Pancreas (tissue), 10 donors: ENCODE data around the gene F12. TPM values are rescaled to one million over a fixed set of nuclear protein-coding genes. Genes with fewer than 3 reads are reported as not detected.

ENCODE experiments used
- ATAC-seq, 4 donors: fragments of 200-7000 bp; cut with Tn5 transposase; one replicate each; pipeline versions ENCODE4 v1.8.0 to v1.9.1; 2020; ENCODE audit warnings: mild to moderate bottlenecking in 4 of 4, moderate library complexity in 4 of 4
- DNase-seq, 6 donors: peaks; one replicate each; pipeline ENCODE4 v3.0.0-alpha.2; 2020
- FAIRE-seq: peaks from 2 replicates; lab custom pipeline; 2012; peaks lifted over from hg19 to GRCh38; lab: Jason Lieb, UNC
- H3K27ac ChIP-seq, 4 donors: fragments of 200-600 bp; sonication (generic); 1 replicate in 3 of 4; 2 replicates in 1 of 4; pipeline versions ENCODE4 v1.5.0 to v1.8.0; 2020
- H3K27me3 ChIP-seq, 4 donors: fragments of 200-600 bp; one replicate each; pipeline ENCODE4 v1.8.0; 2021
- H3K36me3 ChIP-seq, 3 donors: fragments of 200-600 bp; sonication (generic) in 1 of 3; one replicate each; pipeline versions ENCODE4 v1.5.0 to v1.8.0; 2020 to 2021
- H3K4me1 ChIP-seq, 3 donors: fragments of 200-600 bp; one replicate each; pipeline ENCODE4 v1.8.0; 2021
- H3K4me3 ChIP-seq, 4 donors: fragments of 200-600 bp; sonication (generic) in 2 of 4; one replicate each; pipeline versions ENCODE4 v1.5.0 to v1.8.0; 2020 to 2021
- H3K9me3 ChIP-seq, 4 donors: fragments of 200-600 bp; one replicate each; pipeline ENCODE4 v1.8.0; 2021
- WGBS, 2 donors: extraction: QIAGEN DNeasy Blood & Tissue Kit; methylation state at CpG; one replicate each; pipeline ENCODE4 v1.1.7; 2013; 5-methylcytosine and 5-hydroxymethylcytosine counted together
- intact Hi-C, 3 donors: fragments of 100-400 bp; cut with DNase I; formaldehyde crosslinking; loops; one replicate each; pipeline versions ENCODE4 v1.11.1 to v1.14.2; 2022
- polyA plus RNA-seq, 2 donors: library from polyadenylated mRNA; stranded (reverse); fragments of 200-250 nt; gene quantifications; one replicate each; pipeline ENCODE4 v1.2.3, GENCODE V29; 2013
- total RNA-seq, 6 donors: library from RNA; stranded (reverse); fragmentation: NEBNext Ultra II Directional in 4 of 6; extraction: Animal tissue kit (Norgen Biotek cat#: 25700) in 4 of 6; gene quantifications; one replicate each; pipeline versions ENCODE4 v1.2.1 to v1.2.4, GENCODE V29; 2021 to 2023
- TF ChIP-seq, protein P1 (sequence below), 4 donors: fragments of 200-600 bp; sonication (generic) in 3 of 4; IDR thresholded peaks; one replicate each; pipeline versions ENCODE4 v1.5.0 to v1.8.0; 2021; ENCODE audit warnings: antibody characterized with exemption in 4 of 4
- donor health status: healthy with polysubstance abuse.
- donor health status: DM: no; HTN: no; CAD: no; lungs with moderate emphysema.
- donor health status: DM: no; HTN: no; CAD: no.
- donor health status: control.
- donor health status: control.
- donor health status: Bipolar disorder and iron deficiency.
- donor health status: DM: yes; HTN: yes; CAD: no.
- donor health status: DM: no; HTN: no; CAD: no.
- donor health status: DM: no; HTN: no; CAD: no.
- donor health status: DM: yes; HTN: yes; CAD: no.

F12 gene
- total and polyA plus RNA-seq, 8 donors: 0.83 to 2.6 (median 1.8) TPM

- H3K4me3 ChIP-seq: no peak overlapping the region
- no peak for ATAC-seq
These were observed 22.0 kb downstream of the F12 start for GRCh38 chr5:177387405-177387804.

DNA sequence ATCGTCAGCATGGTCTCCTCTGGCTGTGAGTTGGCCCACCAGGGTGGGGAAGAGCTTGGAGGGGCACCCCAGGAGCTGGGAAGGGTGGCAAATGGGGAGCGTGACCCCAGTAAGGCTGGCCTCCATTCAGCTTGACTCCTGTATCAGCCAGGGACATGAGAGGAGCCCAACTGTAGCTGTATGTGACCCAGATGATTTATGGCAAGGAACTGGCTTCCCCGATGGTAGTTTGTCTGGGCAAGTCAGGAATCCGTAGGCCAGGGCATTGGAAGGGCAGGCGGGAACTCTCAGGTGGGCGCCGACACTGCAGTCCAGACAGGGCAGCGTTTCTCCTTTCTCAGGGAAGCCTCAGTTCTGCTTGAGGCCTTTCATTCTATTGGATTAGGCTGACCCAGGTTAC lies 22.8 kb downstream of the F12 start:
- no peak for ATAC-seq
- Histone ChIP-seq H3K27me3 (no peaks in the 10 kb centered on the region), H3K9me3 (no peaks in the 10 kb centered on the region), H3K36me3 (no peaks in the 10 kb centered on the region), H3K27ac (no peak overlapping the region), H3K4me3 (no peak overlapping the region), H3K4me1 (no peaks in the 10 kb centered on the region)
- intact Hi-C loops: loop anchor here in 1 of 3 donors (10.0 kb wide), 1 partner anchor 72 kb away; the partner anchor contains the start of gene MXD3
- TF ChIP-seq, protein P1, sequence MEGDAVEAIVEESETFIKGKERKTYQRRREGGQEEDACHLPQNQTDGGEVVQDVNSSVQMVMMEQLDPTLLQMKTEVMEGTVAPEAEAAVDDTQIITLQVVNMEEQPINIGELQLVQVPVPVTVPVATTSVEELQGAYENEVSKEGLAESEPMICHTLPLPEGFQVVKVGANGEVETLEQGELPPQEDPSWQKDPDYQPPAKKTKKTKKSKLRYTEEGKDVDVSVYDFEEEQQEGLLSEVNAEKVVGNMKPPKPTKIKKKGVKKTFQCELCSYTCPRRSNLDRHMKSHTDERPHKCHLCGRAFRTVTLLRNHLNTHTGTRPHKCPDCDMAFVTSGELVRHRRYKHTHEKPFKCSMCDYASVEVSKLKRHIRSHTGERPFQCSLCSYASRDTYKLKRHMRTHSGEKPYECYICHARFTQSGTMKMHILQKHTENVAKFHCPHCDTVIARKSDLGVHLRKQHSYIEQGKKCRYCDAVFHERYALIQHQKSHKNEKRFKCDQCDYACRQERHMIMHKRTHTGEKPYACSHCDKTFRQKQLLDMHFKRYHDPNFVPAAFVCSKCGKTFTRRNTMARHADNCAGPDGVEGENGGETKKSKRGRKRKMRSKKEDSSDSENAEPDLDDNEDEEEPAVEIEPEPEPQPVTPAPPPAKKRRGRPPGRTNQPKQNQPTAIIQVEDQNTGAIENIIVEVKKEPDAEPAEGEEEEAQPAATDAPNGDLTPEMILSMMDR (IDR thresholded peaks at IDR 0.05): no peak
- 79 to 84% methylated on average over 8 of the region's 8 CpGs for WGBS, 2 donors
- DNase-seq: no peak
- FAIRE-seq: no peak

More at GRCh38 chr5:177387405-177387804, 22.0 kb downstream of the F12 start:
- FAIRE-seq (no peak), DNase-seq (no peak)
- 66 to 67% methylated on average over 14 of the region's 14 CpGs for WGBS, 2 donors
- no peak overlapping the region for H3K27ac ChIP-seq
- no peaks in the 10 kb centered on the region for H3K27me3 ChIP-seq
- no peaks in the 10 kb centered on the region for H3K36me3 ChIP-seq
- TF ChIP-seq, protein P1 (IDR thresholded peaks at IDR 0.05): no peak
- H3K4me1 ChIP-seq: no peaks in the 10 kb centered on the region
- H3K9me3 ChIP-seq: no peaks in the 10 kb centered on the region
- intact Hi-C loops: loop anchor here in 1 of 3 donors (10.0 kb wide), 1 partner anchor 73 kb away; the partner anchor contains the start of gene MXD3

- H3K27ac ChIP-seq: no peak overlapping the region
- H3K4me1 ChIP-seq: no peaks in the 10 kb centered on the region
- ATAC-seq: no peak
- 57 to 61% methylated on average over 11 of the region's 11 CpGs for WGBS, 2 donors
- H3K36me3 ChIP-seq: no peaks in the 10 kb centered on the region
- FAIRE-seq: no peak
- H3K27me3 ChIP-seq: no peaks in the 10 kb centered on the region
- no peak overlapping the region for H3K4me3 ChIP-seq
- intact Hi-C loops: loop anchor here in 1 of 3 donors (10.0 kb wide), 1 partner anchor 71 kb away; the partner anchor contains the start of gene MXD3
- no peaks in the 10 kb centered on the region for H3K9me3 ChIP-seq
- DNase-seq: no peak
- TF ChIP-seq, protein P1 (IDR thresholded peaks at IDR 0.05): no peak
These were observed 23.6 kb downstream of the F12 start for GRCh38 chr5:177385720-177386119.

GRCh38 chr5:177384134-177384533 lies 25.2 kb downstream of the F12 start, which contains the start of gene SLC34A1:
Gene SLC34A1, plus strand, starts transcription at chr5:177384434. Its CDS starts 1,308 bp downstream, at chr5:177385742.
- Histone ChIP-seq H3K27ac (no peak within 1 kb of the TSS), H3K4me1 (no peaks in the 10 kb centered on the region)
- WGBS, 2 donors: 61 to 65% methylated on average over 4 of the region's 4 CpGs

More at GRCh38 chr5:177384134-177384533, 25.2 kb downstream of the F12 start, which contains the start of gene SLC34A1:
- FAIRE-seq (no peak), DNase-seq (no peak), ATAC-seq (no peak)
- no peaks in the 10 kb centered on the region for H3K9me3 ChIP-seq
- H3K36me3 ChIP-seq: no peaks in the 10 kb centered on the region
- no peak within 1 kb of the TSS for H3K4me3 ChIP-seq
- no peaks in the 10 kb centered on the region for H3K27me3 ChIP-seq
- intact Hi-C loops: loop anchor here in 1 of 3 donors (10.0 kb wide), 1 partner anchor 69 kb away; the partner anchor contains the start of gene MXD3
- TF ChIP-seq, protein P1 (IDR thresholded peaks at IDR 0.05): no peak
